Pancreas (tissue), 10 donors: Measurements from ENCODE around the gene NFKBIB. TPM values are rescaled to one million over a fixed set of nuclear protein-coding genes. Genes with fewer than 3 reads are reported as not detected.
A peak's percentile ranks its signal among the peaks of the same experiment; 100 is the strongest.

Experiments used
- ATAC-seq, 4 donors: fragments of 200-7000 bp; cut with Tn5 transposase; one replicate each; pipeline versions ENCODE4 v1.8.0 to v1.9.1; 2020; ENCODE audit warnings: mild to moderate bottlenecking in 4 of 4, moderate library complexity in 4 of 4
- DNase-seq, 6 donors: peaks; one replicate each; pipeline ENCODE4 v3.0.0-alpha.2; 2020
- FAIRE-seq: peaks from 2 replicates; lab custom pipeline; 2012; peaks lifted over from hg19 to GRCh38; lab: Jason Lieb, UNC
- H3K27ac ChIP-seq, 4 donors: fragments of 200-600 bp; sonication (generic); 1 replicate in 3 of 4; 2 replicates in 1 of 4; pipeline versions ENCODE4 v1.5.0 to v1.8.0; 2020
- H3K27me3 ChIP-seq, 4 donors: fragments of 200-600 bp; one replicate each; pipeline ENCODE4 v1.8.0; 2021
- H3K36me3 ChIP-seq, 3 donors: fragments of 200-600 bp; sonication (generic) in 1 of 3; one replicate each; pipeline versions ENCODE4 v1.5.0 to v1.8.0; 2020 to 2021
- H3K4me1 ChIP-seq, 3 donors: fragments of 200-600 bp; one replicate each; pipeline ENCODE4 v1.8.0; 2021
- H3K4me3 ChIP-seq, 4 donors: fragments of 200-600 bp; sonication (generic) in 2 of 4; one replicate each; pipeline versions ENCODE4 v1.5.0 to v1.8.0; 2020 to 2021
- H3K9me3 ChIP-seq, 4 donors: fragments of 200-600 bp; one replicate each; pipeline ENCODE4 v1.8.0; 2021
- CTCF ChIP-seq, 4 donors: fragments of 200-600 bp; sonication (generic) in 3 of 4; IDR thresholded peaks; one replicate each; pipeline versions ENCODE4 v1.5.0 to v1.8.0; 2021; ENCODE audit warnings: antibody characterized with exemption in 4 of 4
- WGBS, 2 donors: extraction: QIAGEN DNeasy Blood & Tissue Kit; methylation state at CpG; one replicate each; pipeline ENCODE4 v1.1.7; 2013; 5-methylcytosine and 5-hydroxymethylcytosine counted together
- intact Hi-C, 3 donors: fragments of 100-400 bp; cut with DNase I; formaldehyde crosslinking; loops; one replicate each; pipeline versions ENCODE4 v1.11.1 to v1.14.2; 2022
- polyA plus RNA-seq, 2 donors: library from polyadenylated mRNA; stranded (reverse); fragments of 200-250 nt; gene quantifications; one replicate each; pipeline ENCODE4 v1.2.3, GENCODE V29; 2013
- total RNA-seq, 6 donors: library from RNA; stranded (reverse); fragmentation: NEBNext Ultra II Directional in 4 of 6; extraction: Animal tissue kit (Norgen Biotek cat#: 25700) in 4 of 6; gene quantifications; one replicate each; pipeline versions ENCODE4 v1.2.1 to v1.2.4, GENCODE V29; 2021 to 2023
- donor health status: healthy with polysubstance abuse.
- donor health status: DM: no; HTN: no; CAD: no; lungs with moderate emphysema.
- donor health status: DM: no; HTN: no; CAD: no.
- donor health status: control.
- donor health status: control.
- donor health status: Bipolar disorder and iron deficiency.
- donor health status: DM: yes; HTN: yes; CAD: no.
- donor health status: DM: no; HTN: no; CAD: no.
- donor health status: DM: no; HTN: no; CAD: no.
- donor health status: DM: yes; HTN: yes; CAD: no.

The NFKBIB gene
- total and polyA plus RNA-seq, 8 donors, result 6.8 to 26.8 (median 10.8) TPM

- TF ChIP-seq CTCF (IDR thresholded peaks at IDR 0.05), result no peak
- 95 to 100% methylated on average over 3 of the region's 3 CpGs for WGBS, 2 donors
- DNase-seq (no peak), ATAC-seq (no peak), FAIRE-seq (peak; percentile 83)
- H3K36me3 ChIP-seq, result no peaks in the 10 kb centered on the region
- no peaks in the 10 kb centered on the region for H3K27me3 ChIP-seq
- H3K9me3 ChIP-seq, result no peaks in the 10 kb centered on the region
- H3K4me3 ChIP-seq, result no peak overlapping the region
- no peak overlapping the region for H3K27ac ChIP-seq
- peaks cover 4 to 19% (median 11%) of the 10 kb centered on the region in 3 donors for H3K4me1 ChIP-seq
- intact Hi-C loops, result no loop called here
These were observed 38.4 kb upstream of the NFKBIB start for GRCh38 chr19:38861368-38861767.

GRCh38 chr19:38862321-38863059 lies 37.3 kb upstream of the NFKBIB start:
- Histone ChIP-seq H3K4me3 (no peak overlapping the region), H3K27me3 (no peaks in the 10 kb centered on the region), H3K27ac (peak overlapping the region; percentile 2 to 82 (median 68)), H3K4me1 (peaks cover 4 to 19% (median 11%) of the 10 kb centered on the region in 3 donors), H3K9me3 (no peaks in the 10 kb centered on the region), H3K36me3 (no peaks in the 10 kb centered on the region)
- peak; percentile 77 to 89 (median 88) for ATAC-seq
- no peak for TF ChIP-seq CTCF (IDR thresholded peaks at IDR 0.05)
- DNase-seq, result peak in 2 of 6 donors; percentile 64 to 69
- 39 to 41% methylated on average over 10 of the region's 10 CpGs for WGBS, 2 donors
- FAIRE-seq, result no peak
- intact Hi-C loops, result no loop called here

- 86 to 88% methylated on average over 10 of the region's 10 CpGs for WGBS, 2 donors
- no peaks in the 10 kb centered on the region for H3K36me3 ChIP-seq
- H3K4me3 ChIP-seq, result no peak overlapping the region
- peak; percentile 78 for FAIRE-seq
- no peak for ATAC-seq
- no peaks in the 10 kb centered on the region for H3K9me3 ChIP-seq
- intact Hi-C loops, result no loop called here
- H3K27me3 ChIP-seq, result no peaks in the 10 kb centered on the region
- no peak for TF ChIP-seq CTCF (IDR thresholded peaks at IDR 0.05)
- H3K27ac ChIP-seq, result no peak overlapping the region
- peaks cover 10 to 28% (median 10%) of the 10 kb centered on the region in 3 donors for H3K4me1 ChIP-seq
- DNase-seq, result no peak
These were observed 32.5 kb upstream of the NFKBIB start for GRCh38 chr19:38867171-38867780.

- WGBS, 2 donors, result 84 to 91% methylated on average over 6 of the region's 6 CpGs
- no peak for DNase-seq
- Histone ChIP-seq H3K36me3 (no peaks in the 10 kb centered on the region), H3K4me1 (peaks cover 3 to 18% (median 9%) of the 10 kb centered on the region in 3 donors), H3K27ac (no peak overlapping the region), H3K9me3 (no peaks in the 10 kb centered on the region), H3K27me3 (no peaks in the 10 kb centered on the region), H3K4me3 (peak overlapping the region in 2 of 4 donors; percentile 44 to 68)
- no peak for FAIRE-seq
- TF ChIP-seq CTCF (IDR thresholded peaks at IDR 0.05), result no peak
- no peak for ATAC-seq
- intact Hi-C loops, result no loop called here
These were observed 31.2 kb upstream of the NFKBIB start for GRCh38 chr19:38868551-38868950.
